Colonic mucosa (tissue), 4 donors: ENCODE data around the gene YIF1A. TPM values are rescaled to one million over a fixed set of nuclear protein-coding genes. Genes with fewer than 3 reads are reported as not detected.

Source experiments
- DNase-seq: peaks from one replicate; pipeline ENCODE4 v3.0.0-alpha.2; 2020
- H3K27ac ChIP-seq: fragments of 200-600 bp; one replicate; pipeline ENCODE4 v1.8.0; 2021
- H3K27me3 ChIP-seq: fragments of 200-600 bp; one replicate; pipeline ENCODE4 v1.8.0; 2021
- H3K36me3 ChIP-seq: fragments of 200-600 bp; one replicate; pipeline ENCODE4 v1.8.0; 2021
- H3K4me1 ChIP-seq: fragments of 200-600 bp; one replicate; pipeline ENCODE4 v1.8.0; 2021; ENCODE audit warnings: mild to moderate bottlenecking
- H3K4me3 ChIP-seq: fragments of 200-600 bp; one replicate; pipeline ENCODE4 v1.8.0; 2021
- H3K9ac ChIP-seq, 2 donors: one replicate each; pipeline ENCODE4 v1.7.0; 2013; ENCODE audit warnings: control low read depth in 2 of 2, low read depth in 2 of 2, low read length in 2 of 2
- H3K9me3 ChIP-seq: fragments of 200-600 bp; one replicate; pipeline ENCODE4 v1.8.0; 2021
- CTCF ChIP-seq: fragments of 200-600 bp; IDR thresholded peaks from one replicate; pipeline ENCODE4 v1.8.0; 2022; ENCODE audit warnings: antibody characterized with exemption, mild to moderate bottlenecking
- intact Hi-C: fragments of 100-400 bp; cut with DNase I; formaldehyde crosslinking; loops from one replicate; pipeline ENCODE4 v1.14.1; 2022
- total RNA-seq, 2 donors: library from RNA; stranded (reverse); fragmentation: NEBNext Ultra II Directional in 1 of 2; extraction: Animal tissue kit (Norgen Biotek cat#: 25700) in 1 of 2; gene quantifications; one replicate each; pipeline ENCODE4 v1.2.1, GENCODE V29; 2021
- donor health status: healthy.
- donor health status: DM: no; HTN: no; CAD: no.
- donor health status: DM: no; HTN: no; CAD: no.

The YIF1A gene
- total RNA-seq, 2 donors from 2014 or later: 87.4 to 159 TPM

- intact Hi-C loops: no loop called here
- no peaks in the 10 kb centered on the region for H3K27me3 ChIP-seq
- DNase-seq: no peak
- H3K36me3 ChIP-seq: no peaks in the 10 kb centered on the region
- H3K4me3 ChIP-seq: no peak overlapping the region
- H3K27ac ChIP-seq: no peak overlapping the region
- H3K9ac ChIP-seq: no peak overlapping the region
- no peaks in the 10 kb centered on the region for H3K9me3 ChIP-seq
- no peak for TF ChIP-seq CTCF
- H3K4me1 ChIP-seq: no peaks in the 10 kb centered on the region
Observed at GRCh38 chr11:66247801-66248200, 41.1 kb downstream of the YIF1A start.

- H3K4me1 ChIP-seq: no peaks in the 10 kb centered on the region
- H3K9ac ChIP-seq: no peak overlapping the region
- H3K27me3 ChIP-seq: no peaks in the 10 kb centered on the region
- no peak for DNase-seq
- intact Hi-C loops: no loop called here
- no peak overlapping the region for H3K4me3 ChIP-seq
- H3K9me3 ChIP-seq: no peaks in the 10 kb centered on the region
- H3K36me3 ChIP-seq: no peaks in the 10 kb centered on the region
- TF ChIP-seq CTCF: no peak
- no peak overlapping the region for H3K27ac ChIP-seq
Observed at GRCh38 chr11:66247295-66247694, 41.6 kb downstream of the YIF1A start.

- Histone ChIP-seq H3K27ac (no peak overlapping the region), H3K36me3 (no peaks in the 10 kb centered on the region), H3K9ac (no peak overlapping the region), H3K4me3 (no peak overlapping the region), H3K4me1 (no peaks in the 10 kb centered on the region), H3K9me3 (no peaks in the 10 kb centered on the region), H3K27me3 (no peaks in the 10 kb centered on the region)
- DNase-seq: no peak
- intact Hi-C loops: no loop called here
- TF ChIP-seq CTCF: no peak
Observed at GRCh38 chr11:66243782-66244535, 45.0 kb downstream of the YIF1A start.

GRCh38 chr11:66242095-66242765 lies 46.7 kb downstream of the YIF1A start:
- no peak for DNase-seq

GRCh38 chr11:66240781-66241136 lies 48.2 kb downstream of the YIF1A start:
- no peak for TF ChIP-seq CTCF
- H3K36me3 ChIP-seq: no peaks in the 10 kb centered on the region

More at GRCh38 chr11:66242095-66242765, 46.7 kb downstream of the YIF1A start:
- intact Hi-C loops: no loop called here
- Histone ChIP-seq H3K4me1 (no peaks in the 10 kb centered on the region), H3K27me3 (no peaks in the 10 kb centered on the region), H3K36me3 (no peaks in the 10 kb centered on the region), H3K9me3 (no peaks in the 10 kb centered on the region), H3K27ac (no peak overlapping the region), H3K4me3 (no peak overlapping the region), H3K9ac (no peak overlapping the region)
- TF ChIP-seq CTCF: no peak

More at GRCh38 chr11:66240781-66241136, 48.2 kb downstream of the YIF1A start:
- intact Hi-C loops: no loop called here
- Histone ChIP-seq H3K4me3 (no peak overlapping the region), H3K9me3 (no peaks in the 10 kb centered on the region), H3K4me1 (no peaks in the 10 kb centered on the region), H3K9ac (no peak overlapping the region), H3K27me3 (no peaks in the 10 kb centered on the region), H3K27ac (no peak overlapping the region)
- no peak for DNase-seq
